RWPE1 (cell line): Measurements from ENCODE around the gene IFT43.

Experiments
- CTCF ChIA-PET: fragments of 350-600 bp; sonication (Branson Sonifier 250); formaldehyde crosslinking; extraction: SDS; loops from one replicate; lab custom pipeline; 2021; lab: Yijun Ruan, JAX
- POLR2A ChIA-PET: fragments of 400-600 bp; formaldehyde crosslinking; extraction: SDS; loops from one replicate; lab custom pipeline; 2020; ENCODE audit warnings: antibody characterized with exemption; ENCODE audit not compliant: low non-redundant PET; lab: Yijun Ruan, JAX
- DNase-seq: peaks from one replicate; pipeline ENCODE4 v3.0.0; 2012; ENCODE audit warnings: low spot score
- H3K27ac ChIP-seq: fragments of 450-650 bp; 2 replicates; pipeline ENCODE4 v1.5.1; 2017
- TF ChIP-seq, protein P1 (sequence below): fragments of 450-650 bp; conservative IDR thresholded peaks from 2 replicates; pipeline ENCODE4 v1.5.1; 2017; ENCODE audit warnings: low read depth, mild to moderate bottlenecking

Gene IFT43

GRCh38 chr14:76089575-76089974, 104.0 kb downstream of the IFT43 start:
- TF ChIP-seq, protein P1, sequence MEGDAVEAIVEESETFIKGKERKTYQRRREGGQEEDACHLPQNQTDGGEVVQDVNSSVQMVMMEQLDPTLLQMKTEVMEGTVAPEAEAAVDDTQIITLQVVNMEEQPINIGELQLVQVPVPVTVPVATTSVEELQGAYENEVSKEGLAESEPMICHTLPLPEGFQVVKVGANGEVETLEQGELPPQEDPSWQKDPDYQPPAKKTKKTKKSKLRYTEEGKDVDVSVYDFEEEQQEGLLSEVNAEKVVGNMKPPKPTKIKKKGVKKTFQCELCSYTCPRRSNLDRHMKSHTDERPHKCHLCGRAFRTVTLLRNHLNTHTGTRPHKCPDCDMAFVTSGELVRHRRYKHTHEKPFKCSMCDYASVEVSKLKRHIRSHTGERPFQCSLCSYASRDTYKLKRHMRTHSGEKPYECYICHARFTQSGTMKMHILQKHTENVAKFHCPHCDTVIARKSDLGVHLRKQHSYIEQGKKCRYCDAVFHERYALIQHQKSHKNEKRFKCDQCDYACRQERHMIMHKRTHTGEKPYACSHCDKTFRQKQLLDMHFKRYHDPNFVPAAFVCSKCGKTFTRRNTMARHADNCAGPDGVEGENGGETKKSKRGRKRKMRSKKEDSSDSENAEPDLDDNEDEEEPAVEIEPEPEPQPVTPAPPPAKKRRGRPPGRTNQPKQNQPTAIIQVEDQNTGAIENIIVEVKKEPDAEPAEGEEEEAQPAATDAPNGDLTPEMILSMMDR = no peak
- DNase-seq = no peak
- no peak overlapping the region for H3K27ac ChIP-seq
- ChIA-PET POLR2A (no interaction called here), CTCF (no interaction called here)

- no peak overlapping the region for H3K27ac ChIP-seq
- TF ChIP-seq, protein P1 = no peak
- no peak for DNase-seq
- ChIA-PET POLR2A (no interaction called here), CTCF (interaction anchor here (0.6 kb wide), 1 partner anchor 1066 kb away, joined by 7 read pairs; no protein-coding TSS in a partner anchor)
Observed at GRCh38 chr14:76090616-76091391, 105.2 kb downstream of the IFT43 start.

GRCh38 chr14:76093077-76093476, 107.5 kb downstream of the IFT43 start:
- DNase-seq = no peak
- ChIA-PET POLR2A (no interaction called here), CTCF (interaction anchor here (0.5 to 0.6 kb wide), 2 partner anchors 48 to 640 kb away, joined by 4 to 7 read pairs; no protein-coding TSS in a partner anchor)

GRCh38 chr14:76096257-76096656, 110.7 kb downstream of the IFT43 start:
- CTCF ChIA-PET = no interaction called here
- TF ChIP-seq, protein P1 = no peak
- POLR2A ChIA-PET = no interaction called here
- no peak overlapping the region for H3K27ac ChIP-seq
- no peak for DNase-seq

More at GRCh38 chr14:76093077-76093476, 107.5 kb downstream of the IFT43 start:
- H3K27ac ChIP-seq = no peak overlapping the region
- TF ChIP-seq, protein P1 = no peak

GRCh38 chr14:76097547-76097946, 112.0 kb downstream of the IFT43 start:
- H3K27ac ChIP-seq = no peak overlapping the region
- TF ChIP-seq, protein P1 = no peak
- POLR2A ChIA-PET = no interaction called here
- no peak for DNase-seq
- CTCF ChIA-PET = no interaction called here

DNA sequence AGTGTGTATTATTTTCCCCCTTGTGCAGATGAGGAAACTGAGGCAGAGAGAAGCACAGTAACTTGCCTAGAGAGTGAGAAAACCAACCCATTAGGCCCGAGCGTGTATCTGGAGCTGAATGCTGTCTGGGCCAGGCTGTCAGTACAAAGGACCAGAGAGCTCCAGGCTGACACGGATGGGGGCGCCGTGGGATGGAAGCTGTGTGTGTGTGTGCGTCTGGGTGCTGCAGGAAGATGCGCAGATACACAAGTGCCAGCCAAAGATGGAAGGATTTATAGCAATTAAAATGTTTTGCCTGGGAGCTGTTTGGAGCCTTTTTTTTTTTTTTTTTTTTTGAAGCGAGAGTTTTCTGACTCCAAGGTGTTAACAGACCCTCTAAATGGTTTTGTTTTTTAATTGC, 112.5 kb downstream of the IFT43 start:
- POLR2A ChIA-PET = no interaction called here
- TF ChIP-seq, protein P1 = no peak
- CTCF ChIA-PET = interaction anchor here (0.6 kb wide), 1 partner anchor 613 kb away, joined by 3 read pairs; no protein-coding TSS in a partner anchor
- H3K27ac ChIP-seq = no peak overlapping the region
- no peak for DNase-seq
